Measurements from ENCODE around the gene STMN1.

STMN1 gene

DNA sequence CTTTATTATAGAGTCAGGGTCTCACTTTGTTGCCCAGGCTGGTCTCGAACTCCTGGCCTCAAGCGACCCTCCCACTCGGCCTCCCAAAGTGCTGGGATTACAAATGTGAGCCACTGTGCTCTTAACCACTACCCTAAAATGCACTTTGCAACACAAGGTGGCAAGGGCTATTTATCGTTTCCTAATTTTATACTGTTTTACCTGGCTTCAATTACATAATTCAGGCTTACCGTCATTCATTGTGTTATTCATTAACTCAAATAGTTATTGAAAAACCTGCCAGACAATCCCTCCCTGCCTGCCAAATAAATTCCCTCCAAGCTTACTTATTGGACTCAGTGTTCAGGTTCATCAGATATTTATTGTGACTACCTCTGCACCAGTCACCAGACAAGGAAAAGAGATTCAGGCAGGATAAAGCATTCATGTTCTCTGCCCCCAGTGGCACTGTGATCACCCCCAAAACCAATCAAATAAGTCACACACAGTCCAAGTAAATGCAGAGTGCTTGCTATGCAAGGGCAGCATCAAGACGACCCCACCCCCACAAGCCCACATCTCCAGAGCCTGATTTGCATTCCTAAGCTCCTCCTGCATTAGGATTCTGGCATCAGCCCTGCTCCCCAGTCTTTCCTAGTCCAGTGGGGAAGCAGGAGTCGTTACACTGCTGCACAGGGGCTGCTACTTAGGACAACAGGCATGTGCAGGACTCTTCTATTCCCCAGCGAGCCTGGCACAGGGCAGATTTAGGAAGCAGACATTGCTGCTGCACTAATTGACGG, 38.8 kb downstream of the STMN1 start:
- no peak for DNase-seq

DNA sequence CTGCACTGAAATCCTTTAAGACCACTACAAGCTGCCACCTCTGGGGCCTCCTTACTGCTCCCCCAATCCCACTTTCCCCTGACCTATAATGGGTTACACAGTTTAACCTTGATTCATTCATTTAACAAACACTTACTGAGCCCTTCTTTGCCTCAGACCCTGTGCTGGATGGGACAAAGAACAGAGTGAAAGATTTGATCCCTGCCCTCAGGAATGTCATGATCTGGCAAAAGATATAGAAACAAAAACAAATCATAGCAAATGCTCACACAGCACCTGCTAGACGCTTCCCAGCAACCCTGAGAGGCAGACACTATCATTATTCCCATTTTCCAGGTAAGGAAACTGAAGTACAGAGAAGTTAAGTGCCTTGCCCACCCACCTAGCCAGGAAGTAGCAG, 39.9 kb downstream of the STMN1 start:
- no peak for DNase-seq

DNA sequence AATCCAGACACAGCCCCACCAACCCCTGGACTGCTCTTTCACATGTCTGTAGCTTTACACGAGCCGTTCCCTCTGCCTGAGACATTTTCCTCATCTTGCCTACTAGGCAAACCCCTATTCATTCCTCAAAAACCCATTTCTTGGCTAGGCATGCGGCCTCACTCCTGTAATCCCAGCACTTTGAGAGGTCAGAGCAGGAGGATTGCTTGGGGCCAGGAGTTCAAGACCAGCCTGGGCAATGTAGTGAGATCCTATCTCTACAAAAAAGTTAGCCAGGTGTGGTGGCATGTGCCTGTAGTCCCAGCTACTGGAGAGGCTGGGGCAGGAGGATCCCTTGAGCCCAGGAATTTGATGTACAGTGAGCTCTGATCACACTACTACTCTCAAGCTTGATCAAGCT, 41.8 kb downstream of the STMN1 start:
- DNase-seq, result no peak

DNA sequence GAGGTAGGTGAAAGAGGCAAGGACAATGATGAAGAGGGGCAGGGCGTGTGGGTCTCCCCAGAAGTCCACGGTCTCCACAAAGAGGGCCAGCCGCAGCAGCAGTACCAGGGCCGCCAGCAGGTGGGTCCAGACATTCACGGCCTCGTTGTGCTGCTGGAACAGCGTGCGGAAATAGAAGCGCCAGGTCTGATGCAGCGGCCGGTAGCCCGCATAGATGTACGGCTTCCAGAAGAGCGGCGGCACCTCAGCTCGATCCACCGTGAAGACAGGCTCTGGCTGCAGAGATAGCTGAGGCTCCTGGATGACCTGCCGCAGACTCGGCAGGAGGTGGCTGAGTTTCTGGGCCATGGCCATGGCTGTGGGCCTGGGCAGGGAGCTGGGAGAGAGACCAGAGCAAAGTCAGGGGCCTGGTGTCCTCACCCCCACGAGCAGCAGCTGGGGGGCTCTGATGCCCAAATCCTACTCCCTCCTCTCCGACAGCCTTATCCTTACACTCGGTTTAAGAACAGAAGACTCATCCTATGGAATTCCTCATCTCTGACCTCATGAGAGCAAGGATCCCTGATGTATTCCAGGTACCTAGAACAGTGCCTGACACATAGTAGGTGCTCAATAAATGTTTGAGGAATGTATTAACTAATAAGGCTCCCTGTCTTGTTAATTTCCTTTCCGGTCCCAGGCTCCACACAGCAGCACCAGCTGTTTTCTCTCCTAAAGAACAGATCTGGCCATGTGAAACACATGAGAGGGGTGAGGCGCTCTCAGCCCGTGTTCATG, 42.5 kb downstream of the STMN1 start:
- no peak for DNase-seq

DNA sequence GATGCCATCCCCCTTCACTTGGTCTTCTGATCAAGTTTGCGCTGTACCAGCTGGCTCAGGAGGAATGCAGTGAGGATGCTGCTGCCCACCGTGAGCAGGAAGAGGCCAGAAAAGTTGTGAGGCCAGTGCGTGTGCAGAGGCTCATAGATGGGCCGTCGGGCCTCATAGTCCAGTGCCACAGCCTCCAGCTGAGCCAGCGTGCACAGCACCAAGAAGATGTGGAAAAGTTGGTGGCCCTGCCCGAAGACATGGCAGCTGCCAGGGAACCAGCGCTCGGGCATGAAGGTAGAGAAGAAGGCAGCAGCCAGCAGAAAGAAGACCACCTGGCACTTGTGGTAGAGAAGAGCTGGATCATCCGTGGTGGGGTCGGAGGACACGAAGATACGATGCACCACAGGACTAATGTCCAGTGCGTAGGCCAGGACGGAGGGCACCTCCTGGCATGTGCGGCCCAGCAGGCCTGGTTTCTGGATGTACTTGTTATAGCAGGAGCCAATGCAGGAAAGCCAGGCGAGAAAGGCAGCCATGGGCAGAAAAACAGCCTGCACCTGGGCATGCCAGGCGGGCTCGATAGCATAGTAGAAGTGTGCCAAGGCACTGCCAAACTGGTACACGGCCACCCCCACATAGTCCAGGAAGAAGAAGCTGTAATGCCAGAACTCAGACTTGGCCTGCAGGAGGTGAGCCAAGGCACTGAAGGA, 43.3 kb downstream of the STMN1 start:
- no peak for DNase-seq

DNA sequence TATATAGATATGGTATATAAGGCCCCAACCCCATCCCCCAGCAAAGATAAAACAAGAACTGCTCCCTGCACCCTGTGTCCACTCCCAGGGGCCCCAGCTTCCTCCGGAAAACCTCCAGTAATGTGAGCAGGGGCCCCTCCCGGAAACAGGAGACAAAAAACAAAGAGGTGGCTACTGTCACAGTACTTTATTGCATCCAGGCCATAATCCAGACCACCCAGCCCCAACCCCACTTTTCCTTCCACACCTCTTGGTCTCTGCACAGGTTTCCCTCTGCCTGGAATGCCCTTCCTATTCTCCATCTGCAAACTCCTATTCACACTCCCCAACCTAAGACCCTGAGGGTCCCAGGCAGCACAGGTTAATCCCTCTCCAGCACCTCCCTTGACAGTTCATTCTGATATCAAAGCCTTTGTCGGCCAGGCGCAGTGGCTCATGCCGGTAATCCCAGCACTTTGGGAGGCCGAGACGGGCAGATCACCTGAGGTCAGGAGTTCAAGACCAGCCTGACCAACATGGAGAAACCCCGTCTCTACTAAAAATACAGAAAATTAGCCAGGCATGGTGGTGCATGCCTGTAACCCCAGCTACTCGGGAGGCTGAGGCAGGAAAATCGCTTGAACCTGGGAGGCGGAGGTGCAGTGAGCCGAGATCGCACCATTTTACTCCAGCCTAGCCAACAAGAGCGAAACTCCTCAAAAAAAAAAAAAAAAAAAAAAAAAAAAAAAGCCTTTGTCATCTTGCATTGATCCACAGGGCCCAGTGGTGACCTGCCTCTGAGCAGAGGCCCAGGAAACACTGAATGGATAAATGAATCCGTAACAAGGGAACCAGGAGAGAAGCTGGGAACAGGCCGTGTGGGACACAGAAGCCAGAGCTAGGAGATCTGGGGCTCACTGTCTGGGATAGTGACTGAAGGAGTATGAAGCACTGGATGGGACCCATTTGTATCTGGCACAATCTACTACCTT, 44.6 kb downstream of the STMN1 start:
- no peak for DNase-seq

- DNase-seq, result peak; percentile 80
Observed at GRCh38 chr1:25858906-25859789, 47.1 kb downstream of the STMN1 start, which contains the start of gene AUNIP. AUNIP (minus strand) TSS chr1:25859457; CDS start chr1:25859357, 100 bp downstream.

GRCh38 chr1:25858494-25858893, 47.7 kb downstream of the STMN1 start:
- no peak for DNase-seq

GRCh38 chr1:25856856-25857255, 49.4 kb downstream of the STMN1 start:
- DNase-seq, result no peak

DNA sequence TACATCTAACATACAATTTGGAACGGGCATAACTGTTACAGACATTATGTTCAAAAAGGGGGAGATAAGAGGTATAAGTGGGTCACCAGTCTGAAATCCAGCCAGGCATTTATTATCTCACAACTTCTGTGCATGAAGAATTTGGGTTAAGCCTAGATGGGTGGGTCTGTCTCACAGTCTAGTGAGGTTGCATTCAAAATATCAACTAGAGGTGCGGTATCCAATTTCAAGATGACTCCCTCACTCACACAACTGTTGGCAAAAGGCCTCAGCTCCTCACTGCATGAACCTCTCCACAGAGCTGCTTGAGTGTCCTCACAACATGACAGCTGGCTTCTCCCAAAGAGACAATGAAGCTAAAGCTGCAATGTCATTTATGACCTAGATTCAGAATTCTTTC, 51.7 kb downstream of the STMN1 start:
- peak; percentile 9 for DNase-seq

All from NCI-H1105 treated with DMSO at 0.1 percent for 48 hours (cell line).